Myocyte (in vitro differentiated cells): ENCODE measurements around the gene CDH5. TPM values are rescaled to one million over a fixed set of nuclear protein-coding genes. Genes with fewer than 3 reads are reported as not detected.
A peak's percentile ranks its signal among the peaks of the same experiment; 100 is the strongest.

Experiments
- DNase-seq: peaks from one replicate; pipeline ENCODE4 v3.0.0-alpha.2; 2012; ENCODE audit warnings: low read depth
- total RNA-seq: library from RNA; depleted of rRNA; stranded (reverse); fragments of >200 nt; gene quantifications from 2 replicates; pipeline ENCODE4 v1.2.3, GENCODE V29; 2014

CDH5 gene
- total RNA-seq, 1 donor from 2014 or later, result not detected

GRCh38 chr16:66354034-66354909, 12.2 kb upstream of the CDH5 start:
- no peak for DNase-seq

DNA sequence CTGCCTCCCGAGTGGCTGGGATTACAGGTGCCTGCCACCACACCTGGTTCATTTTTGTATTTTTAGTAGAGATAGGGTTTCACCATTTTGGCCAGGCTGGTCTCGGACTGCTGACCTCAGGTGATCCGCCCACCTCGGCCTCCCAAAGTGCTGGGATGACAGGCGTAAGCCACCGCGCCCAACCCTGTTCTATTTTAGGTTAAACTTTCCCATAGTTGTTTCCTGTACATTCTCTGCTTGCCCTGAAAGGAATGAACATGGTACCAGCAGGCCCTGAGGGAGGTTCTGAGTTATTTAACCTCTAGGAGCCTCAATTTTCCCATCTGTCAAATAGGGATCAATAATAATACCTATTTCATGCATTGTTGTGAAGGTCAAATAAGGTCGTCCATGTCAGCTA, 11.0 kb upstream of the CDH5 start:
- no peak for DNase-seq

- DNase-seq, result peak; percentile 81
These were observed 9.0 kb upstream of the CDH5 start for GRCh38 chr16:66357523-66357928.

- no peak for DNase-seq
These were observed 8.3 kb upstream of the CDH5 start for GRCh38 chr16:66358231-66358630.

DNA sequence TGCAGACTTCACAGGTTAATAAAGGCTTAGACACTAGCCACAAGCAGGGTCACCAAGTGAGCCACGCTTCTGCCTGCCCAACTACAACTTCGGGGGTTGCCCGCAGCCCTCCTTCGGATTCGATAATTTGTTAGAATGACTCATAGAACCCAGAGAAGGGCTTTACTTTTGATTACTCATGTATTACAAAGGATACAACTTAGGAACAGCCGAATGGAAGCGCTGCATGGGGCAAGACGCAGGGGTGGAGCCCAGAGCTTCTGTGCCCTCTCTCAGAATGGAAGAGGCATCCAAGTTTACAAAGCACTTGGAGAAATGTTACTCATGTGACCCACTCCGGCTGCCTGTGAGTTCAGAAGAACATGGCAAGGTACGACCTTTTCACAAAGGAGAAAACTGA, 7.5 kb upstream of the CDH5 start:
- no peak for DNase-seq

DNA sequence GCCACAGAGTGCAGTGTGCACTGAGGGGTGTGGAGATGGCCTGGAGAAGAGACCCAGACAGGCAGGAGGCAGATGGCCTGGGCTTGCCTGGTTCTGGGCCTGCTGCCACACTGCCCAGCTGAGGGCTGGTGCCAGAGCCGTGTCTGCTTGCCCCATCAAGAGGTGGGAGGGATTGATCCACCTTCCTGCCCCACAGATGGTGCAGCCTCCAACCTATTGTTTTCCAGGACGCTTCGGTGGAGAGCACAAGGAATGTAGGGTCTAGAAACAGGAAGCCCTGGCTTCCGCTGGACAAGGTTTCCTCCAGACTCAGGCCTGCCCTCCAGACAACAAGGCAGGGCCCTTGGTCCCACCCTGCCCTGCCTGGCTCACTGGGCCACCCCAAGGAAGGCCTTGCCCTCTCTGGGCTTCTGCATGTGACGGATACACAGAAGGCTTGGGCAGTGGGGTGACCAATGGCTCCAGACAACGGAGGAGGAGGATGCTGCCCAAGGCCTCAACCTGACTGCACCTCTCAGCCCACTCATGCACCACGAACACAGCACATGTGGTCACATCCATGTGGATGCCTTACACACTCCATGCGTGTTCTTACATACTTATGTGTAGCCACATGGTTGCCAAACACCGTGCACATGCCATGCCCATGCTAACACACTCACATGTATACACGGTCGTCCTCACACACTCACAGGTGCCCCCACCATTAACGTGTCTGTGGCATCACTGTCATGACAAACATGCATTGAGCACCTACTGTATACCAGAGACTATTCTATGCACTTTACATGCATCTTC, 6.5 kb upstream of the CDH5 start:
- peak; percentile 61 for DNase-seq

GRCh38 chr16:66360624-66361324, 5.7 kb upstream of the CDH5 start:
- DNase-seq, result no peak

- no peak for DNase-seq
These were observed 4.8 kb upstream of the CDH5 start for GRCh38 chr16:66361604-66362135.

GRCh38 chr16:66363211-66363777, 3.2 kb upstream of the CDH5 start:
- DNase-seq, result no peak

GRCh38 chr16:66364117-66364958, 2.2 kb upstream of the CDH5 start:
- DNase-seq, result no peak

GRCh38 chr16:66364959-66365306, 1.6 kb upstream of the CDH5 start:
- no peak for DNase-seq

DNA sequence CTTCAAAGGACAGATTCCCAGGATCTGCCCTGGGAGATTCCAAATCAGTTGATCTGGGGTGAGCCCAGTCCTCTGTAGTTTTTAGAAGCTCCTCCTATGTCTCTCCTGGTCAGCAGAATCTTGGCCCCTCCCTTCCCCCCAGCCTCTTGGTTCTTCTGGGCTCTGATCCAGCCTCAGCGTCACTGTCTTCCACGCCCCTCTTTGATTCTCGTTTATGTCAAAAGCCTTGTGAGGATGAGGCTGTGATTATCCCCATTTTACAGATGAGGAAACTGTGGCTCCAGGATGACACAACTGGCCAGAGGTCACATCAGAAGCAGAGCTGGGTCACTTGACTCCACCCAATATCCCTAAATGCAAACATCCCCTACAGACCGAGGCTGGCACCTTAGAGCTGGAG, 840 bp upstream of the CDH5 start:
- no peak for DNase-seq

- no peak for DNase-seq
These were observed 1.7 kb downstream of the CDH5 start for GRCh38 chr16:66367968-66368891.

DNA sequence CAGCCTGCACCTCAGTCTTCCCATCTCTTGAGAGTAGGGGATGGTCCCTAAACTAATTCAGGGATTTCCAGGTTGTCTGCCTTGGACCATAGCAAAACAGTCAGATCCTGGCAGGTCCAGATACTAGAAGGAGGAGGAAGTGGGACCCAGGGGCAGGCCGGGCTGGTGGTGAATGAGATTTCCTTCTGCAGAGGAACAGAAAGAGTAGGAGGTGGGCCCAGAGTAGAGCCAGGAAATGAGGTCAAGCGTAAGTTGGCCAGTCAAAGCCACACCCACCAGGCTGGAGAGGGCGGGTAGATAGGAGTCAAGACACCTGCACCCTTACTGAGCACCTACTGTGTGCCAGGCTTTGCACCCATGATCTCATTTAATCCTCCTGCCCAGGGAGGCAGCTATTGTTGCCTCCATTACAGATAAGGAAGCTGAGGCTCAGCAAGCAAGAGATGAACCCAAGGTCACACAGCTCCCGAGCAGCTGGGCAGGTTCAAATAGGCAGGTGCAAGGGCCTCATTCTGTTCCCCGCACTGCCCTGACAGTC, 2.6 kb downstream of the CDH5 start:
- no peak for DNase-seq

- DNase-seq, result peak; percentile 18
These were observed 4.5 kb downstream of the CDH5 start for GRCh38 chr16:66370786-66371684.

DNA sequence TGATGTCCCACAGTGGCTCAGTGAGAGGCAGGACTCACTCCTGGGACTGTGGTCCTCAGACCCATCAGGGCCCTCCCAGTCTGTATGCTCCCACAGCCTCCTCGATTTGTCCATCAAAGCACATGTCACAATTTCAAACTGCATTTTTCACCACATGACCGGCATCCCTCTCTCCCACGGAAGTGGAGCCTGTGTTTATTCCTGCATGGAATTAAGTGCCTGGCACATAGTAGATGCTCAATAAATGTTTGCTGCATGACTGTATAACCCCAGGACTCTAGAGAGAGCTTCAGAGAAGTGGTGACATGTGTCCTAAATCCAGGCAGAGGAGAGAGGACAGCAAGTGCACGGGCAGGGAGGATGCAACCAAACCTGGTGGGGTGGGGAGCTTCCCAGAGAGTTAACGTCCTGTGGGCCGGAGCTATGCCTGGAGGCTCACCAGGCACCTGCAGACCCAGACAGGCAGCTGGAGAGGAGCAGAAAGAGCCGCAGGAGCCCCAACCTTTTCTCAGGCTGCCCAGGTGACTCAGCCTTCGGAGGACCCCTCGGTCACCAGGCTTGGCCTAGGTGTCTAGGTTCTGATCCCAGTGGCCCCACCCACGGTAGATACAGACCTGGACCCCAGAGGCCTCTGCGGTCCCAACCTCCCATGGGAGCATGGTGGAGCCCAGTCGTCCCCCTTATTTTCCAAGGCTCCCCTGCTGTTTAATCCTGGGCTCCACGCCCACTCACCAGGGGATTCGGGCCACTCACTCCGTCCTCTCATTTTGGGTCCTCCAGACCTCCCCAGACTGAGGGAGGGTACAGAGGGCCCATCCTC, 5.8 kb downstream of the CDH5 start:
- no peak for DNase-seq

- DNase-seq, result no peak
These were observed 6.3 kb downstream of the CDH5 start for GRCh38 chr16:66372898-66373155.
